Cardiac muscle cell (in vitro differentiated cells and primary cell): ENCODE data around the gene CHST8. TPM values are rescaled to one million over a fixed set of nuclear protein-coding genes. Genes with fewer than 3 reads are reported as not detected.

Experiments used
- DNase-seq, 2 donors: peaks; one replicate each; pipeline versions ENCODE4 v3.0.0 to v3.0.0-alpha.2; 2010 to 2017; ENCODE audit warnings: low read depth in 1 of 2, low spot score in 1 of 2
- H3K27ac ChIP-seq: fragments of 200-600 bp; sonication (generic); 2 replicates; pipeline ENCODE4 v1.5.1; 2016
- H3K27me3 ChIP-seq: fragments of 200-600 bp; sonication (generic); 2 replicates; pipeline ENCODE4 v1.6.0; 2016; ENCODE audit warnings: control low read depth
- H3K36me3 ChIP-seq: fragments of 200-600 bp; sonication (generic); 2 replicates; pipeline ENCODE4 v1.5.1; 2016; ENCODE audit warnings: control low read depth
- H3K4me1 ChIP-seq: fragments of 200-600 bp; sonication (generic); 2 replicates; pipeline ENCODE4 v1.8.1; 2017; ENCODE audit warnings: low read depth, mild to moderate bottlenecking, mixed run types
- H3K4me3 ChIP-seq: fragments of 200-600 bp; sonication (generic); 2 replicates; pipeline ENCODE4 v1.5.1; 2016; ENCODE audit warnings: mild to moderate bottlenecking
- H3K9me3 ChIP-seq: fragments of 200-600 bp; sonication (generic); 2 replicates; pipeline ENCODE4 v1.5.1; 2017; ENCODE audit warnings: low read depth, mild to moderate bottlenecking, control low read depth
- CTCF ChIP-seq: IDR thresholded peaks from 2 replicates; pipeline ENCODE4 v1.5.1; 2012; ENCODE audit warnings: low read depth, mild to moderate bottlenecking, low read length
- polyA plus RNA-seq: library from polyadenylated mRNA; unstranded; fragments of >200 nt; fragmentation: Nextera tagmentation; extraction: Ambion mirVana; gene quantifications from 2 replicates; pipeline ENCODE4 v1.2.1, GENCODE V29; 2016
- total RNA-seq: library from RNA; depleted of rRNA; stranded (reverse); fragments of >200 nt; gene quantifications from 2 replicates; pipeline ENCODE4 v1.2.3, GENCODE V29; 2016

Gene CHST8
- total and polyA plus RNA-seq, 2 experiments from 2014 or later = 0.84 to 0.89 TPM

DNA sequence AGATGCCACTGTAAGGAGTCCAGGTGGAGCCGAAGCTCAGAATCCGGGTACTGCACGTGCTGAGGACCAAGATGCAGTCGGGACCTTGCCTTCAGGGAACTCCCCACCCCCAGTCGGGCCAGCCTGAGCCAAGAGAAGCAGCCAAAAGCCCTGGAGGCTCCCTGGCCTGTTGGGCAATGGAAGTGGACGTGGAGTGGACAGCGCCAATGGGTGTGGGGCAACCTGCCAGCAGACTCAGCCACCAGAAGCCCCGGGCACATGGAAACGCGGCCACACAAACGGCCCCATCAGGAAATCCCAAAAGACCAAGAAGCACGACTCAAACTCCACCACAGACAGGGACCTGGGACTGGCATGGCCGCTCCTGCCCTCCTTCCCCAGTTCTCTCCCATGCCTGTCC is 144.9 kb downstream of the CHST8 start:
- H3K9me3 ChIP-seq = no peaks in the 10 kb centered on the region
- H3K4me1 ChIP-seq = no peaks in the 10 kb centered on the region
- no peaks in the 10 kb centered on the region for H3K27me3 ChIP-seq
- no peak for TF ChIP-seq CTCF
- no peak overlapping the region for H3K4me3 ChIP-seq
- H3K36me3 ChIP-seq = no peaks in the 10 kb centered on the region
- no peak overlapping the region for H3K27ac ChIP-seq
- no peak for DNase-seq

- Histone ChIP-seq H3K36me3 (no peaks in the 10 kb centered on the region), H3K9me3 (no peaks in the 10 kb centered on the region), H3K27me3 (no peaks in the 10 kb centered on the region), H3K4me3 (no peak overlapping the region), H3K4me1 (no peaks in the 10 kb centered on the region), H3K27ac (no peak overlapping the region)
- peak; percentile 33 to 88 for DNase-seq
- peak; percentile 31 for TF ChIP-seq CTCF
Observed at GRCh38 chr19:33767898-33768413, 146.2 kb downstream of the CHST8 start.

DNA sequence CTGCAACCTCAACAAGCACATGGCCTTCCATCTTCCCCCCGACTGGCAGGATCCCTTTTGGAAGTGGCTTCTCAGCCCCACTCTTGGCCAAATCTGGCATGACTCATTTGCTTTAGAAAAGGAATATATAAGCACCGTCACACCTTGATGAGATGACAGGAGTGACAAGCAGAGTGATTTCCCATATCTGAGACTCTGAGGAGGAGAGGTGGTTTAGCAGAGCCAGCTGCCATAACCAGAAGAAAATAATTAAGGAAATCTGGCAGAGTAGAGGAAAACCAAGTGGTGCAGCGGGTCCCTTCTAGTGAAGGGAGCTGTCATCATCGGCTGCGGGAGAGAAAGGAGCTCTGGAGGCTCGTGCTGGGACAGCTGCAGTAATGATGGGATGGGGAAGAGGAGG is 147.5 kb downstream of the CHST8 start:
- Histone ChIP-seq H3K36me3 (no peaks in the 10 kb centered on the region), H3K27me3 (no peaks in the 10 kb centered on the region), H3K4me3 (no peak overlapping the region), H3K27ac (no peak overlapping the region), H3K9me3 (no peaks in the 10 kb centered on the region), H3K4me1 (no peaks in the 10 kb centered on the region)
- no peak for DNase-seq
- TF ChIP-seq CTCF = no peak

DNA sequence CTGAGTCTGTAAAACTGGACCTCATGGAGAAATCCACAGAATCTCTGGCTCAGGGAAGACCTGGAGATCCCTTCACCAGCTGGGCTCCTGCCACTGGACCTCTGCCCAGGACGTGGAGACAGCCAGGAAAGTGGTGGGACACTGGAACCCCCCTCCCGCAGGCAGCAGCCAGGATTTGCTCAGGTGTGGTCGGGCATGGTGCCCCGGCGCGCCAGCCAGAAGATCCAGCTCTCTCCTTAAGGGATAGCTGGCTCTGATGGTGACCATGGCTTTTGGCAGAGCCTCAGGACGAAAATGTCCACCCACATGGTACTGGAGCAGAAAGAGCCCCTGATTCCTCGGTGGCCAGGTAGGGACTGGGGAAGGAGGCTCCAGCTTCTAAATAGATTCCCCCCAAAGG is 148.4 kb downstream of the CHST8 start:
- DNase-seq = no peak
- Histone ChIP-seq H3K36me3 (no peaks in the 10 kb centered on the region), H3K4me1 (no peaks in the 10 kb centered on the region), H3K27me3 (no peaks in the 10 kb centered on the region), H3K9me3 (no peaks in the 10 kb centered on the region), H3K27ac (no peak overlapping the region), H3K4me3 (no peak overlapping the region)
- no peak for TF ChIP-seq CTCF

- TF ChIP-seq CTCF = peak; percentile 84
- peak; percentile 78 to 87 for DNase-seq
- Histone ChIP-seq H3K36me3 (no peaks in the 10 kb centered on the region), H3K27ac (no peak overlapping the region), H3K4me1 (no peaks in the 10 kb centered on the region), H3K27me3 (no peaks in the 10 kb centered on the region), H3K4me3 (no peak overlapping the region), H3K9me3 (no peaks in the 10 kb centered on the region)
Observed at GRCh38 chr19:33771384-33772101, 149.8 kb downstream of the CHST8 start.
